Prostate gland (tissue), 2 donors: ENCODE measurements around the gene PRPSAP2. TPM values are rescaled to one million over a fixed set of nuclear protein-coding genes. Genes with fewer than 3 reads are reported as not detected.

ENCODE experiments used
- DNase-seq: peaks from one replicate; pipeline ENCODE4 v3.0.0-alpha.2; 2019; ENCODE audit warnings: low spot score
- H3K27ac ChIP-seq, 2 donors: fragments of 200-600 bp; sonication (generic); 2 replicates each; pipeline ENCODE4 v1.5.1; 2017 to 2019
- H3K27me3 ChIP-seq: fragments of 200-600 bp; sonication (generic); replicated peaks from 2 replicates; pipeline ENCODE4 v1.5.1; 2019; ENCODE audit not compliant: insufficient read depth
- H3K36me3 ChIP-seq, 2 donors: fragments of 200-600 bp; sonication (generic); 1 replicate in 1 of 2; 2 replicates in 1 of 2; pipeline versions ENCODE4 v1.5.1 to v1.8.1; 2017 to 2019
- H3K4me1 ChIP-seq: fragments of 200-600 bp; sonication (generic); replicated peaks from 2 replicates; pipeline ENCODE4 v1.5.1; 2019
- H3K4me3 ChIP-seq, 2 donors: fragments of 200-600 bp; sonication (generic); 2 replicates each; pipeline ENCODE4 v1.5.1; 2017 to 2019
- H3K9me3 ChIP-seq: fragments of 200-600 bp; sonication (generic); 2 replicates; pipeline ENCODE4 v1.5.1; 2017
- CTCF ChIP-seq, 4 experiments: fragments of 200-600 bp in 2 of 4; fragments of 450-650 bp in 2 of 4; sonication (generic) in 2 of 4; IDR thresholded peaks; 1 replicate in 3 of 4; 2 replicates in 1 of 4; pipeline ENCODE4 v1.5.1; 2016 to 2019; ENCODE audit warnings: antibody characterized with exemption in 4 of 4, mild to moderate bottlenecking in 2 of 4, moderate library complexity in 2 of 4
- POLR2A ChIP-seq: fragments of 450-650 bp; IDR thresholded peaks from one replicate; pipeline ENCODE4 v1.6.1; 2016; ENCODE audit warnings: antibody characterized with exemption, mild to moderate bottlenecking
- POLR2AphosphoS5 ChIP-seq: sonication (generic); formaldehyde crosslinking; IDR thresholded peaks from one replicate; pipeline ENCODE4 v1.6.1; 2017; ENCODE audit warnings: antibody characterized with exemption
- WGBS: methylation state at CpG from one replicate; pipeline ENCODE4 v1.1.5; 2018; 5-methylcytosine and 5-hydroxymethylcytosine counted together
- intact Hi-C: fragments of 100-400 bp; cut with DNase I; formaldehyde crosslinking; loops from one replicate; pipeline ENCODE4 v1.14.2; 2022
- total RNA-seq, 2 donors: library from RNA; depleted of rRNA; stranded (reverse); fragments of >200 nt; gene quantifications; one replicate each; pipeline ENCODE4 v1.1.0, GENCODE V29; 2016

The PRPSAP2 gene
- total RNA-seq, 2 donors from 2014 or later = 30.6 to 35.0 TPM

- Histone ChIP-seq H3K27me3 (no peaks in the 10 kb centered on the region), H3K4me3 (no peak overlapping the region), H3K36me3 (peaks cover 0 to 4% of the 10 kb centered on the region in 2 donors), H3K9me3 (no peaks in the 10 kb centered on the region), H3K4me1 (peaks cover 3% of the 10 kb centered on the region), H3K27ac (no peak overlapping the region)
- intact Hi-C loops = no loop called here
- 90% methylated on average over 10 of the region's 10 CpGs for WGBS
- no peak for TF ChIP-seq POLR2A
- TF ChIP-seq POLR2AphosphoS5 = no peak
- no peak for TF ChIP-seq CTCF (IDR thresholded peaks at IDR 0.05)
- DNase-seq = no peak
These were observed 116.6 kb downstream of the PRPSAP2 start for GRCh38 chr17:18974407-18975149.

- TF ChIP-seq CTCF (IDR thresholded peaks at IDR 0.05) (no peak), POLR2A (no peak), POLR2AphosphoS5 (no peak)
- intact Hi-C loops = no loop called here
- Histone ChIP-seq H3K27ac (no peak overlapping the region), H3K27me3 (no peaks in the 10 kb centered on the region), H3K4me3 (no peak overlapping the region), H3K4me1 (no peaks in the 10 kb centered on the region), H3K9me3 (no peaks in the 10 kb centered on the region), H3K36me3 (peaks cover 0 to 4% of the 10 kb centered on the region in 2 donors)
- DNase-seq = no peak
- WGBS = 94% methylated on average over 13 of the region's 13 CpGs
These were observed 117.7 kb downstream of the PRPSAP2 start for GRCh38 chr17:18975597-18975996.

- 69% methylated on average over 4 of the region's 4 CpGs for WGBS
- H3K27ac ChIP-seq = no peak overlapping the region
- DNase-seq = no peak
- H3K36me3 ChIP-seq = peaks cover 0 to 4% of the 10 kb centered on the region in 2 donors
- H3K9me3 ChIP-seq = no peaks in the 10 kb centered on the region
- no peaks in the 10 kb centered on the region for H3K27me3 ChIP-seq
- no peak for TF ChIP-seq CTCF (IDR thresholded peaks at IDR 0.05)
- intact Hi-C loops = no loop called here
- H3K4me1 ChIP-seq = no peaks in the 10 kb centered on the region
- no peak overlapping the region for H3K4me3 ChIP-seq
These were observed 118.3 kb downstream of the PRPSAP2 start for GRCh38 chr17:18976201-18976600.

- Histone ChIP-seq H3K9me3 (no peaks in the 10 kb centered on the region), H3K27ac (no peak overlapping the region), H3K36me3 (peaks cover 0 to 4% of the 10 kb centered on the region in 2 donors), H3K4me3 (no peak overlapping the region), H3K4me1 (no peaks in the 10 kb centered on the region), H3K27me3 (no peaks in the 10 kb centered on the region)
- no peak for TF ChIP-seq POLR2A
- no peak for TF ChIP-seq CTCF (IDR thresholded peaks at IDR 0.05)
- no peak for TF ChIP-seq POLR2AphosphoS5
- WGBS = 83% methylated on average over 4 of the region's 4 CpGs
- intact Hi-C loops = no loop called here
- DNase-seq = no peak
These were observed 119.1 kb downstream of the PRPSAP2 start for GRCh38 chr17:18977021-18977420.

GRCh38 chr17:18977646-18978045, 119.7 kb downstream of the PRPSAP2 start:
- WGBS = 93% methylated on average over 19 of the region's 19 CpGs
- intact Hi-C loops = no loop called here

More at GRCh38 chr17:18977646-18978045, 119.7 kb downstream of the PRPSAP2 start:
- H3K27ac ChIP-seq = no peak overlapping the region
- H3K36me3 ChIP-seq = peaks cover 0 to 4% of the 10 kb centered on the region in 2 donors
- H3K9me3 ChIP-seq = no peaks in the 10 kb centered on the region
- no peaks in the 10 kb centered on the region for H3K4me1 ChIP-seq
- H3K4me3 ChIP-seq = no peak overlapping the region
- no peak for TF ChIP-seq POLR2A
- no peak for TF ChIP-seq POLR2AphosphoS5
- TF ChIP-seq CTCF (IDR thresholded peaks at IDR 0.05) = no peak
- no peak for DNase-seq
- H3K27me3 ChIP-seq = no peaks in the 10 kb centered on the region
